Liver (tissue), 9 donors: Measurements from ENCODE around the gene CCBE1. TPM values are rescaled to one million over a fixed set of nuclear protein-coding genes. Genes with fewer than 3 reads are reported as not detected.

Source experiments
- DNase-seq: peaks from one replicate; pipeline ENCODE4 v3.0.0-alpha.2; 2017; ENCODE audit warnings: low spot score
- H3K27ac ChIP-seq, 2 donors: one replicate each; pipeline ENCODE4 v1.7.0; 2013; ENCODE audit warnings: inconsistent platforms in 2 of 2, low read length in 2 of 2, control low read depth in 1 of 2, low read depth in 1 of 2, mild to moderate bottlenecking in 1 of 2
- H3K27me3 ChIP-seq, 4 donors: one replicate each; pipeline versions ENCODE4 v1.6.1 to v1.7.0; 2013; ENCODE audit warnings: low read length in 3 of 4, inconsistent platforms in 1 of 4, mild to moderate bottlenecking in 1 of 4, moderate library complexity in 1 of 4; ENCODE audit not compliant: control insufficient read depth in 4 of 4, insufficient read depth in 4 of 4
- H3K36me3 ChIP-seq, 4 donors: one replicate each; pipeline versions ENCODE4 v1.6.1 to v1.7.0; 2013; ENCODE audit warnings: low read length in 3 of 4, mild to moderate bottlenecking in 3 of 4, low read depth in 1 of 4, moderate library complexity in 1 of 4; ENCODE audit not compliant: control insufficient read depth in 4 of 4, insufficient read depth in 3 of 4
- H3K4me1 ChIP-seq, 4 donors: one replicate each; pipeline versions ENCODE4 v1.6.1 to v1.7.0; 2013; ENCODE audit warnings: low read length in 3 of 4, mild to moderate bottlenecking in 3 of 4, moderate library complexity in 1 of 4; ENCODE audit not compliant: control insufficient read depth in 4 of 4, insufficient read depth in 4 of 4
- H3K4me3 ChIP-seq, 3 donors: one replicate each; pipeline versions ENCODE4 v1.6.1 to v1.7.0; 2013; ENCODE audit warnings: low read length in 3 of 3, control low read depth in 1 of 3, low read depth in 1 of 3, mild to moderate bottlenecking in 1 of 3
- H3K9ac ChIP-seq, 2 donors: one replicate each; pipeline ENCODE4 v1.7.0; 2013; ENCODE audit warnings: low read length in 2 of 2, mild to moderate bottlenecking in 2 of 2, moderate library complexity in 2 of 2, control low read depth in 1 of 2, low read depth in 1 of 2
- H3K9me3 ChIP-seq, 4 donors: one replicate each; pipeline versions ENCODE4 v1.6.1 to v1.7.0; 2013; ENCODE audit warnings: low read length in 3 of 4; ENCODE audit not compliant: control insufficient read depth in 4 of 4
- EGR1 ChIP-seq, 2 donors: IDR thresholded peaks; 2 replicates each; pipeline ENCODE4 v1.6.1; 2016 to 2018; ENCODE audit warnings: antibody characterized with exemption in 2 of 2, low read depth in 2 of 2
- FOXA1 ChIP-seq: IDR thresholded peaks from 2 replicates; pipeline ENCODE4 v1.6.1; 2016; ENCODE audit warnings: antibody characterized with exemption
- FOXA2 ChIP-seq: IDR thresholded peaks from 2 replicates; pipeline ENCODE4 v1.6.1; 2016; ENCODE audit warnings: antibody characterized with exemption
- GABPA ChIP-seq, 2 donors: IDR thresholded peaks in 1 of 2; conservative IDR thresholded peaks in 1 of 2; 2 replicates each; pipeline ENCODE4 v1.6.1; 2016; ENCODE audit warnings: antibody characterized with exemption in 2 of 2, mild to moderate bottlenecking in 1 of 2, moderate library complexity in 1 of 2
- HNF4A ChIP-seq, 2 donors: conservative IDR thresholded peaks; 2 replicates each; pipeline ENCODE4 v1.6.1; 2016; ENCODE audit warnings: antibody characterized with exemption in 2 of 2, mild to moderate bottlenecking in 2 of 2
- HNF4G ChIP-seq: IDR thresholded peaks from 2 replicates; pipeline ENCODE4 v1.6.1; 2016; ENCODE audit warnings: antibody characterized with exemption
- JUND ChIP-seq, 2 donors: IDR thresholded peaks; 2 replicates each; pipeline ENCODE4 v1.6.1; 2016; ENCODE audit warnings: antibody characterized with exemption in 2 of 2
- NR2F2 ChIP-seq: IDR thresholded peaks from 2 replicates; pipeline ENCODE4 v1.6.1; 2016; ENCODE audit warnings: antibody characterized with exemption
- RAD21 ChIP-seq, 2 donors: IDR thresholded peaks; 2 replicates each; pipeline ENCODE4 v1.6.1; 2016; ENCODE audit warnings: antibody characterized with exemption in 2 of 2, mild to moderate bottlenecking in 2 of 2
- RXRA ChIP-seq, 2 donors: IDR thresholded peaks; 2 replicates each; pipeline ENCODE4 v1.6.1; 2017 to 2018; ENCODE audit warnings: antibody characterized with exemption in 2 of 2, mild to moderate bottlenecking in 1 of 2
- SP1 ChIP-seq: IDR thresholded peaks from 2 replicates; pipeline ENCODE4 v1.6.1; 2018; ENCODE audit warnings: antibody characterized with exemption, mild to moderate bottlenecking
- TAF1 ChIP-seq: conservative IDR thresholded peaks from 2 replicates; pipeline ENCODE4 v1.6.1; 2016; ENCODE audit warnings: antibody characterized with exemption, mild to moderate bottlenecking
- YY1 ChIP-seq: IDR thresholded peaks from 2 replicates; pipeline ENCODE4 v1.6.1; 2016; ENCODE audit warnings: antibody characterized with exemption, mild to moderate bottlenecking
- WGBS: extraction: QIAGEN DNeasy Blood & Tissue Kit; methylation state at CpG from one replicate; pipeline ENCODE4 v1.1.7; 2013; 5-methylcytosine and 5-hydroxymethylcytosine counted together
- polyA plus RNA-seq, 2 donors: library from polyadenylated mRNA; stranded (reverse) in 1 of 2; unstranded in 1 of 2; fragments of 200-250 nt in 1 of 2; fragments of >200 nt in 1 of 2; fragmentation: Nextera tagmentation in 1 of 2; extraction: Ambion mirVana in 1 of 2; gene quantifications; one replicate each; pipeline versions ENCODE4 v1.2.1 to v1.2.3, GENCODE V29; 2013 to 2015
- total RNA-seq, 2 donors: library from RNA; depleted of rRNA; stranded (reverse); fragments of >200 nt; gene quantifications; one replicate each; pipeline ENCODE4 v1.2.3, GENCODE V29; 2014
- TF ChIP-seq, protein P1 (sequence below): IDR thresholded peaks from 2 replicates; pipeline ENCODE4 v1.6.1; 2016; ENCODE audit warnings: antibody characterized with exemption
- TF ChIP-seq, protein P2 (sequence below): fragments of 150-350 bp; IDR thresholded peaks from 2 replicates; pipeline ENCODE4 v1.5.1; 2017; ENCODE audit warnings: improper control_type of control experiment, low read depth, low read length; ENCODE audit not compliant: missing input control
- TF ChIP-seq, protein P3 (sequence below): IDR thresholded peaks from 2 replicates; pipeline ENCODE4 v1.6.1; 2016; ENCODE audit warnings: antibody characterized with exemption, mild to moderate bottlenecking
- TF ChIP-seq, protein P4 (sequence below): IDR thresholded peaks from 2 replicates; pipeline ENCODE4 v1.6.1; 2016; ENCODE audit warnings: antibody characterized with exemption
- TF ChIP-seq, protein P5 (sequence below): IDR thresholded peaks from 2 replicates; pipeline ENCODE4 v1.6.1; 2016; ENCODE audit warnings: antibody characterized with exemption
- donor health status: healthy.
- donor health status: healthy.
- donor health status: healthy.
- donor health status: healthy.
- donor health status: healthy.

Gene CCBE1
- total and polyA plus RNA-seq, 4 donors = 1.8 to 2.6 (median 2.2) TPM

DNA sequence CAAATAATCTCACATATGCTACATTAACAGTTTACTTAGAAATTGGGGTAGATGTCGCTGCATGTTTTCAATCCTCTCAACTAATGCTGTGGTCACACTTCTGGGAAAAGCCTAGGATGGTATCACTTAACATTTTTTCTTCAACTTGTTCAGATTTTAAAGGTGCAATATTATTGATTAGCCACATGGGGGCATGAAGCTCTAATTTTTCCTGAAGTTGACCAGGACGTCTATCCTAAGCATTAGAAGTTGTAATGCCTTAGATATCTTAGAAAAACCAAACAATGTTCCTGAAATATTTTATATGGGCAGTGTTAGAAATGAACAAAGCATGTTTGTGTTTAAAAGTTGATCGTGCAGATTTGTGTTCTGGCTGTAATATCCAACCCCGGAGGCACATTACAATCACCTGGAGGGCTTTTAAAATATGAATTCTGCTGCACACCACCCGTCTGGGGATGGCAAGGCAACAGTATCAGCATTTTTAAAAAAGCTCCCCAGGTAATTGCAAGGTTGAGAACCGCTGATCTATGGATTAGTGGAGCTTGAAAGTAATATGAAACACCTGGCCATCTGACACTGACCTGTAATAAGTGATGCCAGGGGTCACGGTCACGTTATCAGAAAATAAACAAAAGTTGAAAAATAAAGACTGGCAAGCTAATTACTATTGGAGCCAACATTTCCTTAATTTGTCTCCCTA lies 237.7 kb downstream of the CCBE1 start:
- no peak for TF ChIP-seq YY1
- TF ChIP-seq RAD21 (IDR thresholded peaks at IDR 0.05) = peak; percentile 83 to 84
- no peak for TF ChIP-seq HNF4G
- TF ChIP-seq EGR1 (IDR thresholded peaks at IDR 0.05; ENCODE audit: low read depth in 2 of 2) = no peak
- TF ChIP-seq, protein P1, sequence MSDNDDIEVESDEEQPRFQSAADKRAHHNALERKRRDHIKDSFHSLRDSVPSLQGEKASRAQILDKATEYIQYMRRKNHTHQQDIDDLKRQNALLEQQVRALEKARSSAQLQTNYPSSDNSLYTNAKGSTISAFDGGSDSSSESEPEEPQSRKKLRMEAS = no peak
- TF ChIP-seq FOXA2 = no peak
- TF ChIP-seq RXRA (IDR thresholded peaks at IDR 0.05) = no peak
- no peak for TF ChIP-seq FOXA1
- no peak for TF ChIP-seq JUND (IDR thresholded peaks at IDR 0.05)
- TF ChIP-seq SP1 = no peak
- TF ChIP-seq, protein P2, sequence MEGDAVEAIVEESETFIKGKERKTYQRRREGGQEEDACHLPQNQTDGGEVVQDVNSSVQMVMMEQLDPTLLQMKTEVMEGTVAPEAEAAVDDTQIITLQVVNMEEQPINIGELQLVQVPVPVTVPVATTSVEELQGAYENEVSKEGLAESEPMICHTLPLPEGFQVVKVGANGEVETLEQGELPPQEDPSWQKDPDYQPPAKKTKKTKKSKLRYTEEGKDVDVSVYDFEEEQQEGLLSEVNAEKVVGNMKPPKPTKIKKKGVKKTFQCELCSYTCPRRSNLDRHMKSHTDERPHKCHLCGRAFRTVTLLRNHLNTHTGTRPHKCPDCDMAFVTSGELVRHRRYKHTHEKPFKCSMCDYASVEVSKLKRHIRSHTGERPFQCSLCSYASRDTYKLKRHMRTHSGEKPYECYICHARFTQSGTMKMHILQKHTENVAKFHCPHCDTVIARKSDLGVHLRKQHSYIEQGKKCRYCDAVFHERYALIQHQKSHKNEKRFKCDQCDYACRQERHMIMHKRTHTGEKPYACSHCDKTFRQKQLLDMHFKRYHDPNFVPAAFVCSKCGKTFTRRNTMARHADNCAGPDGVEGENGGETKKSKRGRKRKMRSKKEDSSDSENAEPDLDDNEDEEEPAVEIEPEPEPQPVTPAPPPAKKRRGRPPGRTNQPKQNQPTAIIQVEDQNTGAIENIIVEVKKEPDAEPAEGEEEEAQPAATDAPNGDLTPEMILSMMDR = peak; percentile 61
- TF ChIP-seq, protein P3, sequence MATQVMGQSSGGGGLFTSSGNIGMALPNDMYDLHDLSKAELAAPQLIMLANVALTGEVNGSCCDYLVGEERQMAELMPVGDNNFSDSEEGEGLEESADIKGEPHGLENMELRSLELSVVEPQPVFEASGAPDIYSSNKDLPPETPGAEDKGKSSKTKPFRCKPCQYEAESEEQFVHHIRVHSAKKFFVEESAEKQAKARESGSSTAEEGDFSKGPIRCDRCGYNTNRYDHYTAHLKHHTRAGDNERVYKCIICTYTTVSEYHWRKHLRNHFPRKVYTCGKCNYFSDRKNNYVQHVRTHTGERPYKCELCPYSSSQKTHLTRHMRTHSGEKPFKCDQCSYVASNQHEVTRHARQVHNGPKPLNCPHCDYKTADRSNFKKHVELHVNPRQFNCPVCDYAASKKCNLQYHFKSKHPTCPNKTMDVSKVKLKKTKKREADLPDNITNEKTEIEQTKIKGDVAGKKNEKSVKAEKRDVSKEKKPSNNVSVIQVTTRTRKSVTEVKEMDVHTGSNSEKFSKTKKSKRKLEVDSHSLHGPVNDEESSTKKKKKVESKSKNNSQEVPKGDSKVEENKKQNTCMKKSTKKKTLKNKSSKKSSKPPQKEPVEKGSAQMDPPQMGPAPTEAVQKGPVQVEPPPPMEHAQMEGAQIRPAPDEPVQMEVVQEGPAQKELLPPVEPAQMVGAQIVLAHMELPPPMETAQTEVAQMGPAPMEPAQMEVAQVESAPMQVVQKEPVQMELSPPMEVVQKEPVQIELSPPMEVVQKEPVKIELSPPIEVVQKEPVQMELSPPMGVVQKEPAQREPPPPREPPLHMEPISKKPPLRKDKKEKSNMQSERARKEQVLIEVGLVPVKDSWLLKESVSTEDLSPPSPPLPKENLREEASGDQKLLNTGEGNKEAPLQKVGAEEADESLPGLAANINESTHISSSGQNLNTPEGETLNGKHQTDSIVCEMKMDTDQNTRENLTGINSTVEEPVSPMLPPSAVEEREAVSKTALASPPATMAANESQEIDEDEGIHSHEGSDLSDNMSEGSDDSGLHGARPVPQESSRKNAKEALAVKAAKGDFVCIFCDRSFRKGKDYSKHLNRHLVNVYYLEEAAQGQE = peak; percentile 19
- no peak for TF ChIP-seq HNF4A (conservative IDR thresholded peaks at IDR 0.05)
- no peak for DNase-seq
- H3K36me3 ChIP-seq = no peaks in the 10 kb centered on the region
- no peak overlapping the region for H3K4me3 ChIP-seq
- WGBS = 16% methylated on average over 8 of the region's 8 CpGs
- peaks cover 0 to 5% (median 0%) of the 10 kb centered on the region in 4 donors for H3K27me3 ChIP-seq
- no peak overlapping the region for H3K27ac ChIP-seq
- H3K9ac ChIP-seq = no peak overlapping the region
- peaks cover 3 to 9% (median 6%) of the 10 kb centered on the region in 4 donors for H3K4me1 ChIP-seq
- no peaks in the 10 kb centered on the region for H3K9me3 ChIP-seq

DNA sequence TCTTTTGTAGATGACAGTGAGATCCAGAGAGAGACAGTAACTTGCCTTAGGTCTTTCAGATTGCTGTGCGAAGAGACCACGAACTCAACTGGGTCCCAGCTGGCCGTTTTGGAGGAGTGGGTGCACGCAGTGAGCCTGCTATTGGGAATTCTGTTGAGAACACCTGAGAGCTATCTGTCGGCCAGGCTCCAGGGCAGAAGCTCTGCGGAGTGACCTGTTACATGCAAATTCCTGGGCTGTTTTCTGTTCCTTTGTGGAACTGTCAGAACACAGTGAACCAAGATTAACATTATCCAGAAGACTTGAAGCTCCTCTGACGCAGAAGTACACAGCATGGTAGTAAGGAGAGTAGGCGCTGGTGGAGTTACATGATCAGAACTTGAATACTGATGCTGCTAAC lies 238.6 kb downstream of the CCBE1 start:
- Histone ChIP-seq H3K27ac (no peak overlapping the region), H3K36me3 (no peaks in the 10 kb centered on the region), H3K9me3 (no peaks in the 10 kb centered on the region), H3K9ac (no peak overlapping the region), H3K4me3 (no peak overlapping the region), H3K27me3 (peaks cover 0 to 5% (median 0%) of the 10 kb centered on the region in 4 donors), H3K4me1 (peaks cover 3 to 10% (median 8%) of the 10 kb centered on the region in 4 donors)
- DNase-seq = no peak
- WGBS = 42% methylated on average over 8 of the region's 8 CpGs
- TF ChIP-seq, protein P1 = no peak
- no peak for TF ChIP-seq NR2F2
- TF ChIP-seq TAF1 = no peak
- TF ChIP-seq RAD21 (IDR thresholded peaks at IDR 0.05) = no peak
- no peak for TF ChIP-seq HNF4G
- no peak for TF ChIP-seq JUND (IDR thresholded peaks at IDR 0.05)
- no peak for TF ChIP-seq FOXA1
- no peak for TF ChIP-seq YY1
- no peak for TF ChIP-seq SP1
- TF ChIP-seq, protein P3 = no peak
- TF ChIP-seq, protein P4, sequence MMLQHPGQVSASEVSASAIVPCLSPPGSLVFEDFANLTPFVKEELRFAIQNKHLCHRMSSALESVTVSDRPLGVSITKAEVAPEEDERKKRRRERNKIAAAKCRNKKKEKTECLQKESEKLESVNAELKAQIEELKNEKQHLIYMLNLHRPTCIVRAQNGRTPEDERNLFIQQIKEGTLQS = no peak
- TF ChIP-seq, protein P5, sequence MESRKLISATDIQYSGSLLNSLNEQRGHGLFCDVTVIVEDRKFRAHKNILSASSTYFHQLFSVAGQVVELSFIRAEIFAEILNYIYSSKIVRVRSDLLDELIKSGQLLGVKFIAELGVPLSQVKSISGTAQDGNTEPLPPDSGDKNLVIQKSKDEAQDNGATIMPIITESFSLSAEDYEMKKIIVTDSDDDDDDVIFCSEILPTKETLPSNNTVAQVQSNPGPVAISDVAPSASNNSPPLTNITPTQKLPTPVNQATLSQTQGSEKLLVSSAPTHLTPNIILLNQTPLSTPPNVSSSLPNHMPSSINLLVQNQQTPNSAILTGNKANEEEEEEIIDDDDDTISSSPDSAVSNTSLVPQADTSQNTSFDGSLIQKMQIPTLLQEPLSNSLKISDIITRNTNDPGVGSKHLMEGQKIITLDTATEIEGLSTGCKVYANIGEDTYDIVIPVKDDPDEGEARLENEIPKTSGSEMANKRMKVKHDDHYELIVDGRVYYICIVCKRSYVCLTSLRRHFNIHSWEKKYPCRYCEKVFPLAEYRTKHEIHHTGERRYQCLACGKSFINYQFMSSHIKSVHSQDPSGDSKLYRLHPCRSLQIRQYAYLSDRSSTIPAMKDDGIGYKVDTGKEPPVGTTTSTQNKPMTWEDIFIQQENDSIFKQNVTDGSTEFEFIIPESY = no peak
- TF ChIP-seq GABPA (IDR thresholded peaks at IDR 0.05 in 1 of 2, conservative IDR thresholded peaks at IDR 0.05 in 1 of 2) = no peak
- TF ChIP-seq RXRA (IDR thresholded peaks at IDR 0.05) = no peak
- TF ChIP-seq EGR1 (IDR thresholded peaks at IDR 0.05; ENCODE audit: low read depth in 2 of 2) = no peak
- TF ChIP-seq HNF4A (conservative IDR thresholded peaks at IDR 0.05) = no peak
